HG03025 (cell line): ENCODE data around the gene PRUNE2.
"Not testable (repeated sequence)": the region's sequence is repeated elsewhere in the genome, so short reads cannot be mapped to it uniquely, and the experiment has no call there.

Experiments
- ATAC-seq: cut with Tn5 transposase; IDR thresholded peaks from one replicate; pipeline ENCODE4 v1.9.1; 2021; ENCODE audit warnings: mild to moderate bottlenecking, moderate library complexity; ENCODE audit not compliant: unreplicated experiment, low FRiP score

Gene PRUNE2

GRCh38 chr9:76609285-76610010 is 296.5 kb downstream of the PRUNE2 start:
- ATAC-seq = no peak

- no peak for ATAC-seq
Measured at GRCh38 chr9:76608575-76609273, 297.2 kb downstream of the PRUNE2 start.

GRCh38 chr9:76607730-76608436 is 298.0 kb downstream of the PRUNE2 start:
- no peak for ATAC-seq

GRCh38 chr9:76605321-76605900 is 300.5 kb downstream of the PRUNE2 start:
- ATAC-seq = peak; percentile 96

DNA sequence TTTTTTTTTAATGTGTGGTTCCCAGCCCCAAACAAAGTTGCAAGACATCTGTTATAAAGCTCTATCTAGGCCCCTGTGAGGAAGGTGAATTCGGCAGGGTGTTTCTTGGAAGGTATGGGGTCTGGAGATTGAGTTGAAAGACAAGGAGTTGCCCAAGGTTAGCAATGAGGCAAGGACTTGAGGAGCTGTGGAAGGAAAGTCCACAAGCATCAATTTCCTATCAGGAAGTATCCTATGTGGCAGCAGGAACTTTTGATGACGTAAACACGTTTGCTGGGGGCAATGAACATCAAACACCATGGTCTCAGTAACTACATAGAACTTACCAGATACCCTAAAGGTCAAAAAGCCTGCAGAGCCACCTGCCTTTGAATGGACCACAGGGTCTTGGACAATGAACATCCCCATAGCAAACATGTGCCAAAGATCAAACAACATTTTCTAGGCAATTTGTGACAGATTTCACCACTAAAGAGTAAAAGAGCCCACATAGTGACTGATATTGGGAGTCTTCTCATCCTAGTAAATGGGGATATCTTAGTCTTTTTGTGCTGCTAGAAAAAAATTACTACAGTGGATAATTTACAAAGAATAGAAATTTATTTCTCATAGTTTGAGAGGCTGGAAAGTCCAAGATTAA is 301.9 kb downstream of the PRUNE2 start:
- no peak for ATAC-seq

DNA sequence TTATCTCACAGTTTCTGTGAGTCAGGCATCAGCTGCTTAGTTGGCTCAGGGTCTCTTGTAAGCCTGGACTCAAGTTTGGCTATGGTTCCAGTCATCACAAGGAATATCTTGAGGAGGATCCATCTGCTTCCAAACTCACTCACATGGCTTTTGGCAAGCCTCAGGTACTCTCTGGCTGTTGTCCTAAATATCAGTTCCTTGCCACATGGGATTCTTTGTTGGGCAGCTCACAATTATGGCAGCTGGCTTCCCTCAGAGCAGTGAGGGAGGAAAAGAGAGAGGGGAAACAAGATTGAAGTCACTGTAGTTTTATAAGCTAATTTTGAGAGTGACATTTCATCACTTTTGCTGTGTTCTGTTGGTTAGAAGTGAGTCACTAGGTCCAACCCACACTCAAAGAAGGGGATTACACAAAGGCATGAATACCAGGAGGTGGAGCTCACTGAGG is 302.4 kb downstream of the PRUNE2 start:
- no peak for ATAC-seq

DNA sequence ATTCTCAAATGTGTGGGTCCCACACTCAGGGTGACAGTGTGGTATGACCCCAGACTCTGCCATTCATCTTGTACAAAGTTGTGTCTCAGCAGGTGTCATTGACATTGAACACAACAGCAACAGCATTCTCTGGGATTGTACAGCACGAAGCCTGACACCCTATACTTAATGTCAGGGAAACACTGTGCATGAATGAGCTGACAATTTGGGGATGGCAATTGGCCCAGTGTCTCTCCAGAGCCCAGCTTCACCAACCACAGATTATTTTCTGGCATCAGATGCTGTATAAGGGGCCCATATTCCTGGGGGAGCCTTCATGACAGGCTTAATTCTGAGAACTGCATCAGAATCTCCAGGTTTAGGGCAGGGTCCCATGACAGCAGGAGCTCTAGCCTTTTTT is 303.7 kb downstream of the PRUNE2 start:
- no peak for ATAC-seq

GRCh38 chr9:76600007-76600615 is 305.8 kb downstream of the PRUNE2 start:
- no peak for ATAC-seq

GRCh38 chr9:76598981-76599380 is 306.9 kb downstream of the PRUNE2 start:
- no peak for ATAC-seq

DNA sequence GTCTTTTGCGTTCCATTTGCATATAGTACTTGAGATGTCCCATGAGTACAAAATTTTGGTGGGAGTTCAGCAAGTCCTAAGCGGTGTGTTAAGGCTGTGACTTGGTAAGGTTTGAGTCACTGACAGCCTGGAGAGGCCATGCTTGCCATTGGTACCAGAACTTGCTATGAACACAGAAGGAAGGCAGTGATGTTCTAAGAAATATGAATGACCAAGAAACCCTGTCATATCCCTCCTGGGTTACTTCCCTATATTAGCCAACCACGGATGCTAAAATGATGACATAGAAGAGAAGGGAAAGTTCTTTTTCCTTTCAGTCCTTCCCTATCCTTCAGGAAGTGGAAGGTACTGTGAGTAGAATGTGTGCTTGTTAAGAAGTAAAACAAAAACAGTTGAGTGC is 310.3 kb downstream of the PRUNE2 start:
- no peak for ATAC-seq

- no peak for ATAC-seq
Measured at GRCh38 chr9:76594764-76595424, 311.0 kb downstream of the PRUNE2 start.

GRCh38 chr9:76593961-76594735 is 311.8 kb downstream of the PRUNE2 start:
- ATAC-seq = not testable (repeated sequence)

GRCh38 chr9:76592974-76593347 is 313.0 kb downstream of the PRUNE2 start:
- no peak for ATAC-seq

DNA sequence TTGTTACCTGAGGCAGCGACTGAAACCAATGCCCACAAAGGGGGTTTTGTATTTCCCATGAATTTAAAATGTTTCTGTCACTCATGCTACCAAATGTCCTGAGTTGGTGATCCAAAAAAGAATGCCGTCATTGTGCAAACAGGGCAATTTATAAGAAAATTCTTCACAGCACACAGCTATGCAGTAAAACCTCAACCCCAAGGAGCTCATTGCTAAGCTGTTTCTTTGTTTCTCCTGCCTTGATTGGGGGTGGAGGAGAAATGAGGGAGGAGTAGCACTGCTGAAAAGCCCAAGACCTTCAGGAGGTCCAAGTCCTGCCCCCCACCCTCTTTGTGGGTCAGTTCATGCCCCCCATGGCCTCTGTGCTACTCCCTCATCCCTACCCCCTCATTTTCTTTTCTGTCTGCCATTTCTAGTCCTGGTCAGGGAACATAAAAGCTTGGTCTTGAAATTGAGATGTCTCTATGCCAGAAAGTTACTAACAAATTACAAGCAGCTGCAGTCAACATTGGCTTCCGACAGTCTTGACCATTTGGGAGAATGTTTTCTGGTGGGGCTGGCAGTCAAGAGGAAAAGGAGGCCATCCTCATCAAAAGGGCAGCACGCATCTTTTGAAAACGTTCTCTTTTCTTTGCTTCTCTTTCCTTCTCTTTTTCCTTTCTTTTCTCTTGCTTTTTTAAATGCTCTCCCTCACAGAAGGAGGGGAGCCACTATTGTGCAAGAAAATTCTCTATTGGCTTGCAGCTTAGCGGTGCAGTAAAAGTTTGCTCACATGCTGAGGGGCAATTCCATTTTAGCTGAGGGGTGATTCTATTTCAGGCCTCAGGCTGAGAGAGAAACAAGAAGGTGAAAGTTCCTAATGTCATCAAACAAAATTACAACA is 313.6 kb downstream of the PRUNE2 start:
- ATAC-seq = no peak

DNA sequence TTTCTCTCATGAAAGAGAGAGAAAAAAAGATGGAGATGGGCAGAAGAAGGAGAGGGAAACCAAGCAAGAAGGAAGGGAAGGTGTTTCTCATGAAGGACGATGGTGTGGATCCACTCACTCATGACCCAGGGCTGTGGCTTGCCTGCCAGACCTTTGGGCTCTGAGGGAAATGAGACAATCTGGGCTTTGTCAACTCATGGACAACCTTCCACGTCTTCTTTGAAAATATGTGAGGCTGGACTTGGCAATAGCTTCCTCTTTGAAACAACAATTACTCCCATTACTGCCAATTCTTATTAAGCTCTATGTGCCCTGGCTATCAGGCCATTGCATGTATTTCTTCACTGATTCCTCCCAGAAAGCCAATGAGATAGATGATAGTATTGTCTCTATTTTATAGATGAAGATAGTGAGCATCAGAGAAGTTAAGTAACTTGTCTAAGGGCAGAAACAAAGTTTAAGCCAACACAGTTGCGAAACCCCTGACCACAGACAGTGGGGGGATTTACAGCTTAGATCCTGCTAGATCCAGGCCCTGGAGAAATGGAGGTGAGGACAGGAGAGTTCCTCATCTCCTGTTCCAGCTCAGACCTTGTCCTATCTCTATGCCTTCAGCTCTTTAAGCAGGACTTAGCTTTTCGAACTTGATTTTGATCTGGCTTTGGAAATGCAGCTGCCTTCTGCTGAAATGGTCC is 314.5 kb downstream of the PRUNE2 start:
- ATAC-seq = no peak

- ATAC-seq = no peak
Measured at GRCh38 chr9:76588316-76588715, 317.6 kb downstream of the PRUNE2 start.
